GM19035 (cell line): ENCODE data around the gene ONECUT2.

ENCODE experiments used
- ATAC-seq: cut with Tn5 transposase; IDR thresholded peaks from one replicate; pipeline ENCODE4 v1.9.1; 2021; ENCODE audit not compliant: unreplicated experiment

ONECUT2 gene

GRCh38 chr18:57431002-57431382, 4.2 kb upstream of the ONECUT2 start:
- ATAC-seq, result no peak

- ATAC-seq, result no peak
Observed at GRCh38 chr18:57431467-57432080, 3.6 kb upstream of the ONECUT2 start.

GRCh38 chr18:57432140-57432539, 3.0 kb upstream of the ONECUT2 start:
- no peak for ATAC-seq

- ATAC-seq, result no peak
Observed at GRCh38 chr18:57432751-57433400, 2.3 kb upstream of the ONECUT2 start.

DNA sequence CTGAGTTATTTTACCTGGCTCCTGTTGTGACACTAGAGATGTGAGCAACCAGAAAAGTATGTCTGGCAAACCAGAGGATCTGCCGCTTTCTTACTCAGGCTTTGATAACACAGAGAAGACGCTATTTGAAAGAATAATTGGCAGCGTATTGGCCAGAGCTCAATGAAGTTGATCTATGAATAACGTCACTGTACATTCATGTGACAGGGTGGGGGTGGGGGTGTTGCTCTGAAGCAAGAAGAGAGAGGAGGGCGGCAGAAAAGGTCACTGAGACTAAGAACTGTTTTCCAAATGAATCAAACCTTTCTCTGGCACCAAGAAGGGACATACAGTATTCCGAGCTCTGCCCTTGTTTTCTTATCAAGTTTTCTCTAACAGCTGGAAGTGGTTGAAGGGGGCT, 1.7 kb upstream of the ONECUT2 start:
- ATAC-seq, result no peak

GRCh38 chr18:57433934-57434535, 1.1 kb upstream of the ONECUT2 start:
- ATAC-seq, result no peak

DNA sequence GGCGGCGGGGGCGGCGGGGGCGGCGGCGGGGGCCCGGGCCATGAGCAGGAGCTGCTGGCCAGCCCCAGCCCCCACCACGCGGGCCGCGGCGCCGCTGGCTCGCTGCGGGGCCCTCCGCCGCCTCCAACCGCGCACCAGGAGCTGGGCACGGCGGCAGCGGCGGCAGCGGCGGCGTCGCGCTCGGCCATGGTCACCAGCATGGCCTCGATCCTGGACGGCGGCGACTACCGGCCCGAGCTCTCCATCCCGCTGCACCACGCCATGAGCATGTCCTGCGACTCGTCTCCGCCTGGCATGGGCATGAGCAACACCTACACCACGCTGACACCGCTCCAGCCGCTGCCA, 644 bp downstream of the ONECUT2 start:
- no peak for ATAC-seq

DNA sequence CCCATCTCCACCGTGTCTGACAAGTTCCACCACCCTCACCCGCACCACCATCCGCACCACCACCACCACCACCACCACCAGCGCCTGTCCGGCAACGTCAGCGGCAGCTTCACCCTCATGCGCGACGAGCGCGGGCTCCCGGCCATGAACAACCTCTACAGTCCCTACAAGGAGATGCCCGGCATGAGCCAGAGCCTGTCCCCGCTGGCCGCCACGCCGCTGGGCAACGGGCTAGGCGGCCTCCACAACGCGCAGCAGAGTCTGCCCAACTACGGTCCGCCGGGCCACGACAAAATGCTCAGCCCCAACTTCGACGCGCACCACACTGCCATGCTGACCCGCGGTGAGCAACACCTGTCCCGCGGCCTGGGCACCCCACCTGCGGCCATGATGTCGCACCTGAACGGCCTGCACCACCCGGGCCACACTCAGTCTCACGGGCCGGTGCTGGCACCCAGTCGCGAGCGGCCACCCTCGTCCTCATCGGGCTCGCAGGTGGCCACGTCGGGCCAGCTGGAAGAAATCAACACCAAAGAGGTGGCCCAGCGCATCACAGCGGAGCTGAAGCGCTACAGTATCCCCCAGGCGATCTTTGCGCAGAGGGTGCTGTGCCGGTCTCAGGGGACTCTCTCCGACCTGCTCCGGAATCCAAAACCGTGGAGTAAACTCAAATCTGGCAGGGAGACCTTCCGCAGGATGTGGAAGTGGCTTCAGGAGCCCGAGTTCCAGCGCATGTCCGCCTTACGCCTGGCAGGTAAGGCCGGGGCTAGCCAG, 1.2 kb downstream of the ONECUT2 start:
- no peak for ATAC-seq

DNA sequence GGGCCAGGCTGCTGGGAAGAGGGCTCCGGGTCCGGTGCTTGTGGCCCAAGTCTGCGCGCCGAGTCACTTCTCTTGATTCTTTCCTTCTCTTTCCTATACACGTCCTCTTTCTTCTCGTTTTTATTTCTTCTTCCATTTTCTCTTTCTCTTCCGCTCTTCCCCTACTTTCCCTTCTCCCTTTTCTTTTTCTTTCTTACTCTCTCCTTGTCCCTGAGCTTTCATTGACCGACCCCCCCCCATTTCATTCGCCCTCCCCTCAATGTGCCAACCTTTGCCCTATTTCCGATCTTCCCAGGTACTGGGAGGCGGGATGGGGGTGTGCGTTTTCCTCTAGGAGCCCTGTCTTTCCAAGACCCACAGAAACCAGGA, 1.8 kb downstream of the ONECUT2 start:
- no peak for ATAC-seq

DNA sequence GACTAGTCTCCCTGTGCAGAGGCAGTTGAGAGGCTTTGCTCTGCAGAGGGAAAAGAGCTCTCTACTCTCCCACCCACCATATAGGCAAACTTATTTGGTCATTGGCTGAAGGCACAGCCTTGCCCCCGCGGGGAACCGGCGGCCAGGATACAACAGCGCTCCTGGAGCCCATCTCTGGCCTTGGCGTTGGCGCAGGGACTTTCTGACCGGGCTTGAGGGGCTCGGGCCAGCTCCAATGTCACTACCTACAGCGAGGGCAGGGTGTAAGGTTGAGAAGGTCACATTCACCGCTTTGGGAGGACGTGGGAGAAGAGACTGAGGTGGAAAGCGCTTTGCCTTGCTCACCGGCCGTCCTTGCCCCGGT, 2.2 kb downstream of the ONECUT2 start:
- no peak for ATAC-seq

- no peak for ATAC-seq
Observed at GRCh38 chr18:57437766-57438671, 2.8 kb downstream of the ONECUT2 start.

DNA sequence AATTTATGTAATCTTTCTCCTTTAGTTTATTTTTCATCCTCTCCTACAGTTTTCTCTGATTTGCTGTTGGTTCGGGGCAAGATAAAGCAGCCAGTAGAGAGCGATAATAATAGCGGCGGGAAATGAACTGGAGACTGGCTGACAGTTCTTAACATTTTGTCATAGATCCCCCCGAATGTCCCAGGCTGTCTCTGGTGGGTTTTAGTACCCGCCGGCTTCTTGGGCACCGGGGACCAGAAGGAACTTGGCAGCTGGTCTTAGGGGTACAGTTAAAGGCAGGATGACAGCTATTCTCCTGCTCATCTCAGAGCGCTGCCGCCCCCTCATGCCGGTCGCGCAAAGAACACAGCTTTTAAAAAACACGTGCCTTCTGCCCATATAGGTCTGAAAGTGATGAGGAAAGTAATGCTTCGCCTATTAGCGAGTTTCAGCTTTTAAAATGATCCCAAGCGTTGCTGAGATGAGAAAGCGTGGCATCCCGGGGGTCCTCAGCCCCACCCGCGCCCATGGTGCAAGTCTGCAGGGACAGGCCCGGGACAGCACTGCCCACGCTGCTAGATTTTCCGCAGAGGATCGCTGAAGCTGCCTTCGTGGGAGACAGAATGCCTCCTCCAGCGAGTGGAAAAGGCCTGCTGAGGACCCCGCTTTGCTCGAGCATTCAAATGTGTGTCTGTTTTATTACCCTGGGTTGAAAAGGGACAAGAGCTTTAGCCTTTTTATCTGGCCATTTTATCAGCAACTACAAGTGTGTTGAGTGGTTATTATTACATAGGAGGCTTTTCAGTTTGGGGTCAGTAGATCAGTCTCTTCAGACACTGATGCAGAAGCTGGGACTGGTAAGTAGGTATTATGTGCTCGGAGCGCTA, 3.8 kb downstream of the ONECUT2 start:
- no peak for ATAC-seq

- ATAC-seq, result no peak
Observed at GRCh38 chr18:57439609-57439968, 4.4 kb downstream of the ONECUT2 start.

GRCh38 chr18:57439985-57440330, 4.8 kb downstream of the ONECUT2 start:
- ATAC-seq, result no peak

DNA sequence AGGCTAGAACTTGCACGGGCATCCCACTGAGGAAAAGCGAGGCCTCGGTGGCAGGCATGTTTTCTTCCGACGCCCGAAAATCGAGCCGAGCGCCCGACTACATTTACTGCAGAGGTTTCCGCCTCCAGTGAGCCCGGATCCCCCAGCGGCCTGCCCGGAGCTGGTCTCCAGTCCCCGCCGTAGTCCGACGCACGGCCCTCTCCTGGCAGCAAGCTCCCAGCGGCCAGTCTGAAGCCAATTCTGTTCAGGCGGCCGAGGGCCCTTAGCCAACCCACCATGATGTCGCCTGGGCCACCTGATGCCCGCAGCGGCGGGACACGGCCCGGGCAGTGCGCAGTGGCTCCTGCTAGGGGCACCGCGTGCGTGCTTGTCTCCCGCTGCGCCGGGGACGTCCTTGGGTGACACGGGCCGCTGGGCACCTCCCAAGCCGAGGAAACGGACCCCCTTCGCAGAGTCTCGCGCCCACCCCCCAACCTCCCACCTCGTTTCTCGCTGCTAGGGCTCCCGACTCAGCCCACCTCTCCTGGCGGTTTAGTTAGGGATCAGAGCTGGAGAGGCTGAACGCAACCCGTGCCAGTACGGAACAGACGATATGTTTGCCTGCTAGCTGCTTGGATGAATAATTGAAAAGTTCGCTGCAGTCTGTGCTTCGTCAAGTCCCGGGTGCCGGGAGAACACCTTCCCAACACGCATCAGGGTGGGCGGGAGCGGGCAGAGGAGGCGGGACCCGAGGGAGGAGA, 5.3 kb downstream of the ONECUT2 start:
- no peak for ATAC-seq

GRCh38 chr18:57441071-57441794, 6.1 kb downstream of the ONECUT2 start:
- no peak for ATAC-seq

GRCh38 chr18:57443247-57443646, 8.1 kb downstream of the ONECUT2 start:
- ATAC-seq, result no peak

DNA sequence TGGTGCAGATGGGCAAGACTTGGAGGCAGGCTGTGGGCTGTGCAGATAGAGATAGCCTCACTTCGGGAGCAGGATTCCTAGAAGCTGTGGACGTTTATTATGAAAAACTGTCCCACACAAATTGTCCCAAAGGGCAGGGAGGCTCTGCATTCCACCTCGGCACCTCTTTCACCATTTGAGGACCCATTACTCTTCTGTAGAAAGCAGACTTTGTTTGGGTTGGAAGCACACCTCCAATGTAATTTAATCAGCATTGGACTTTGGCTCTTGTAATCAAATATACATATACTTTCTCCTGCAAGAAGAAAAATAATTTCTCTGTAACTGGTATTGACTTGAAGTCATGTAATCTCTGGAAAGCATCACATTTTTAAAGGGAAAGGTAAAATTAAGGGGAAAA, 8.5 kb downstream of the ONECUT2 start:
- ATAC-seq, result no peak

DNA sequence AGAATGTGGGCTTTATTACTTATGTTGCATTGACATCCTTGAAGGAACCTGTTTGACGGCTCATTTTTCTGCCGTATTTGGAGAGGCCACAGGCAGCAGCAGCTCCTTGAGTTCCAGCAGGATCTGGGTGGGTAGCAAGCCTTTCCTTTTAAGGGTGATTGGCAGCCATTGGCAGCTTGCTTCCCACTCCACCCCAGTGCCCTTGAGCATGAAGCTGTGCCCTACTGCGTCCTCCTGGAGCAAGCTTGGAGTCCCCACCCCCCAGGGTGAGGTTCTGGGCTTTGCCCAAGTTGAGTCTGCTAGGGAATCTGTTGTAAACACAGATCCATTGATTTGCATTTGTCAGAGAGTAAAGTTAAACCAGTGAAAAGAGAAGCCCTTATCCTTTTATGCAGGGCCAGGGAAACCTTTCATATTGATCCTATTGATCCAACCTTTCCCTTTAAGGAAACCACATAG, 9.2 kb downstream of the ONECUT2 start:
- no peak for ATAC-seq
